SK-N-SH treated with all-trans-retinoic acid at 6 μM for 48 hours (cell line): ENCODE data around the gene OR51B4.

Experiments used
- ATAC-seq: fragments of 200-7000 bp; cut with Tn5 transposase; 3 replicates; pipeline ENCODE4 v1.9.1; 2020; ENCODE audit warnings: mild to moderate bottlenecking, moderate library complexity
- ARNTL ChIP-seq: fragments of 450-650 bp; formaldehyde crosslinking; IDR thresholded peaks from 2 replicates; pipeline ENCODE4 v1.5.0; 2020; ENCODE audit warnings: low read depth, mild to moderate bottlenecking, moderate library complexity, borderline replicate concordance
- BACH2 ChIP-seq: fragments of 250-450 bp; sonication (Bioruptor Pico); IDR thresholded peaks from 2 replicates; pipeline ENCODE4 v1.9.0; 2021; ENCODE audit warnings: mild to moderate bottlenecking, borderline replicate concordance
- CREB5 ChIP-seq: fragments of 250-450 bp; sonication (Bioruptor Pico); IDR thresholded peaks from 2 replicates; pipeline ENCODE4 v1.5.1; 2020; ENCODE audit warnings: low read depth, mild to moderate bottlenecking, moderate library complexity
- CSDC2 ChIP-seq: fragments of 250-450 bp; sonication (Bioruptor Pico); IDR thresholded peaks from 2 replicates; pipeline ENCODE4 v1.5.0; 2020; ENCODE audit warnings: mild to moderate bottlenecking, moderate library complexity
- CSRNP3 ChIP-seq: fragments of 250-450 bp; sonication (Bioruptor Pico); IDR thresholded peaks from 2 replicates; pipeline ENCODE4 v1.5.1; 2021; ENCODE audit warnings: mild to moderate bottlenecking, moderate library complexity
- ESRRG ChIP-seq: fragments of 250-450 bp; sonication (Bioruptor Pico); IDR thresholded peaks from 2 replicates; pipeline ENCODE4 v1.6.1; 2021; ENCODE audit warnings: mild to moderate bottlenecking
- GLIS3 ChIP-seq: fragments of 250-450 bp; sonication (Bioruptor Pico); IDR thresholded peaks from 2 replicates; pipeline ENCODE4 v1.5.0; 2020; ENCODE audit warnings: mild to moderate bottlenecking, moderate library complexity
- ISL1 ChIP-seq: fragments of 250-450 bp; sonication (Bioruptor Pico); IDR thresholded peaks from 2 replicates; pipeline ENCODE4 v2.1.2; 2022; ENCODE audit warnings: mild to moderate bottlenecking, moderate library complexity
- OSR1 ChIP-seq: fragments of 250-450 bp; sonication (Bioruptor Pico); IDR thresholded peaks from 2 replicates; pipeline ENCODE4 v1.8.0; 2022; ENCODE audit warnings: moderate library complexity, mild to moderate bottlenecking, inconsistent platforms
- PATZ1 ChIP-seq: fragments of 250-450 bp; sonication (Bioruptor Pico); IDR thresholded peaks from 2 replicates; pipeline ENCODE4 v1.8.0; 2020; ENCODE audit warnings: mild to moderate bottlenecking, moderate library complexity, borderline replicate concordance
- PPARA ChIP-seq: fragments of 250-450 bp; sonication (Bioruptor Pico); IDR thresholded peaks from 2 replicates; pipeline ENCODE4 v1.5.0; 2020; ENCODE audit warnings: mild to moderate bottlenecking, borderline replicate concordance
- SNAI2 ChIP-seq: fragments of 250-450 bp; sonication (Bioruptor Pico); IDR thresholded peaks from 2 replicates; pipeline ENCODE4 v1.5.0; 2020; ENCODE audit warnings: mild to moderate bottlenecking, moderate library complexity
- TCF4 ChIP-seq: fragments of 250-450 bp; sonication (Bioruptor Pico); IDR thresholded peaks from 2 replicates; pipeline ENCODE4 v1.8.0; 2021; ENCODE audit warnings: mild to moderate bottlenecking, moderate library complexity, borderline replicate concordance
- TOX ChIP-seq: fragments of 250-450 bp; sonication (Bioruptor Pico); IDR thresholded peaks from 2 replicates; pipeline ENCODE4 v1.8.0; 2021; ENCODE audit warnings: mild to moderate bottlenecking, moderate library complexity, borderline replicate concordance
- TSHZ2 ChIP-seq: fragments of 250-450 bp; sonication (Bioruptor Pico); IDR thresholded peaks from 2 replicates; pipeline ENCODE4 v1.5.0; 2020; ENCODE audit warnings: mild to moderate bottlenecking, moderate library complexity
- ZC3H10 ChIP-seq: fragments of 250-450 bp; sonication (Bioruptor Pico); IDR thresholded peaks from 2 replicates; pipeline ENCODE4 v1.5.1; 2021; ENCODE audit warnings: mild to moderate bottlenecking, moderate library complexity
- ZFP3 ChIP-seq: fragments of 250-450 bp; sonication (Bioruptor Pico); IDR thresholded peaks from 2 replicates; pipeline ENCODE4 v1.5.0; 2020; ENCODE audit warnings: mild to moderate bottlenecking, moderate library complexity
- ZFP30 ChIP-seq: fragments of 450-650 bp; formaldehyde crosslinking; IDR thresholded peaks from 2 replicates; pipeline ENCODE4 v1.5.0; 2022; ENCODE audit warnings: mild to moderate bottlenecking, moderate library complexity
- ZNF565 ChIP-seq: fragments of 450-650 bp; formaldehyde crosslinking; conservative IDR thresholded peaks from 2 replicates; pipeline ENCODE4 v1.5.0; 2020; ENCODE audit warnings: low read depth, mild to moderate bottlenecking, moderate library complexity
- ZNF70 ChIP-seq: fragments of 450-650 bp; formaldehyde crosslinking; IDR thresholded peaks from 2 replicates; pipeline ENCODE4 v1.5.0; 2020; ENCODE audit warnings: mild to moderate bottlenecking, moderate library complexity
- ZNF8 ChIP-seq: fragments of 450-650 bp; formaldehyde crosslinking; IDR thresholded peaks from 2 replicates; pipeline ENCODE4 v1.5.0; 2020; ENCODE audit warnings: mild to moderate bottlenecking, moderate library complexity

OR51B4 gene

GRCh38 chr11:5300251-5300650, 1.5 kb downstream of the OR51B4 start:
- TF ChIP-seq ISL1 (CRISPR knock-in tag): no peak
- TF ChIP-seq TSHZ2 (CRISPR knock-in tag): no peak
- TF ChIP-seq PATZ1 (CRISPR knock-in tag): no peak
- no peak for TF ChIP-seq CSRNP3 (CRISPR knock-in tag)
- TF ChIP-seq TOX: no peak
- no peak for TF ChIP-seq CREB5 (CRISPR knock-in tag)
- TF ChIP-seq OSR1 (CRISPR knock-in tag): no peak
- no peak for TF ChIP-seq CSDC2 (CRISPR knock-in tag)
- no peak for TF ChIP-seq ZFP30
- TF ChIP-seq ZFP3 (CRISPR knock-in tag): no peak
- no peak for TF ChIP-seq ZNF70 (CRISPR knock-in tag)
- TF ChIP-seq BACH2 (CRISPR knock-in tag): no peak
- ATAC-seq: no peak

GRCh38 chr11:5298451-5298850, 3.3 kb downstream of the OR51B4 start:
- TF ChIP-seq CSRNP3 (CRISPR knock-in tag) (no peak), SNAI2 (no peak), PPARA (no peak), BACH2 (CRISPR knock-in tag) (no peak), ZNF8 (CRISPR knock-in tag) (no peak), OSR1 (CRISPR knock-in tag) (no peak), GLIS3 (CRISPR knock-in tag) (no peak), ARNTL (CRISPR knock-in tag) (no peak), TSHZ2 (CRISPR knock-in tag) (no peak), ZC3H10 (CRISPR knock-in tag) (no peak), ESRRG (no peak), CREB5 (CRISPR knock-in tag) (no peak), ZNF565 (CRISPR knock-in tag) (no peak), TCF4 (CRISPR knock-in tag) (no peak), ZFP3 (CRISPR knock-in tag) (no peak)
- no peak for ATAC-seq
